ENCODE results near the gene EEPD1.

Gene EEPD1

GRCh38 chr7:36157527-36158320 lies 4.7 kb downstream of the EEPD1 start:
- DNase-seq: no peak

GRCh38 chr7:36158321-36158605 lies 5.2 kb downstream of the EEPD1 start:
- DNase-seq: no peak

- no peak for DNase-seq
Measured at GRCh38 chr7:36159618-36160017, 6.6 kb downstream of the EEPD1 start.

GRCh38 chr7:36160313-36160712 lies 7.3 kb downstream of the EEPD1 start:
- DNase-seq: no peak

GRCh38 chr7:36161996-36162395 lies 8.9 kb downstream of the EEPD1 start:
- no peak for DNase-seq

GRCh38 chr7:36165059-36165458 lies 12.0 kb downstream of the EEPD1 start:
- no peak for DNase-seq

GRCh38 chr7:36165802-36166201 lies 12.7 kb downstream of the EEPD1 start:
- DNase-seq: no peak

GRCh38 chr7:36167403-36168050 lies 14.5 kb downstream of the EEPD1 start:
- no peak for DNase-seq

GRCh38 chr7:36171503-36171902 lies 18.4 kb downstream of the EEPD1 start:
- no peak for DNase-seq

- DNase-seq: peak in 1 of 2 donors; percentile 29
Measured at GRCh38 chr7:36175886-36176285, 22.8 kb downstream of the EEPD1 start.

GRCh38 chr7:36176697-36177096 lies 23.6 kb downstream of the EEPD1 start:
- no peak for DNase-seq

- no peak for DNase-seq
Measured at GRCh38 chr7:36180121-36180520, 27.1 kb downstream of the EEPD1 start.

GRCh38 chr7:36181668-36182067 lies 28.6 kb downstream of the EEPD1 start:
- DNase-seq: no peak

GRCh38 chr7:36182854-36183604 lies 30.0 kb downstream of the EEPD1 start:
- DNase-seq: no peak

- no peak for DNase-seq
Measured at GRCh38 chr7:36185092-36185491, 32.0 kb downstream of the EEPD1 start.

GRCh38 chr7:36185756-36186155 lies 32.7 kb downstream of the EEPD1 start:
- no peak for DNase-seq

GRCh38 chr7:36186359-36187121 lies 33.5 kb downstream of the EEPD1 start:
- no peak for DNase-seq

- DNase-seq: no peak
Measured at GRCh38 chr7:36188266-36188665, 35.2 kb downstream of the EEPD1 start.

GRCh38 chr7:36188906-36189305 lies 35.9 kb downstream of the EEPD1 start:
- DNase-seq: no peak

GRCh38 chr7:36190447-36191291 lies 37.6 kb downstream of the EEPD1 start:
- peak in 1 of 2 donors; percentile 40 for DNase-seq

GRCh38 chr7:36191292-36191920 lies 38.4 kb downstream of the EEPD1 start:
- DNase-seq: no peak
